Vagina (tissue), 2 donors: ENCODE data around the gene WDTC1.
A peak's percentile ranks its signal among the peaks of the same experiment; 100 is the strongest.

Experiments used
- POLR2A ChIP-seq, 2 donors: fragments of 450-650 bp; IDR thresholded peaks; one replicate each; pipeline ENCODE4 v1.6.1; 2017; ENCODE audit warnings: antibody characterized with exemption in 2 of 2, mild to moderate bottlenecking in 2 of 2, moderate library complexity in 2 of 2
- POLR2AphosphoS5 ChIP-seq, 2 donors: sonication (generic); formaldehyde crosslinking; IDR thresholded peaks; one replicate each; pipeline ENCODE4 v1.9.0; 2017; ENCODE audit warnings: antibody characterized with exemption in 2 of 2, mild to moderate bottlenecking in 2 of 2, low read depth in 1 of 2; ENCODE audit not compliant: insufficient read depth in 1 of 2
- TF ChIP-seq, protein P1 (sequence below), 3 experiments: fragments of 450-650 bp in 2 of 3; fragments of 200-600 bp in 1 of 3; sonication (generic) in 1 of 3; IDR thresholded peaks; one replicate each; pipeline ENCODE4 v1.5.1; 2017 to 2019; ENCODE audit warnings: antibody characterized with exemption in 3 of 3, mild to moderate bottlenecking in 2 of 3, moderate library complexity in 2 of 3

DNA sequence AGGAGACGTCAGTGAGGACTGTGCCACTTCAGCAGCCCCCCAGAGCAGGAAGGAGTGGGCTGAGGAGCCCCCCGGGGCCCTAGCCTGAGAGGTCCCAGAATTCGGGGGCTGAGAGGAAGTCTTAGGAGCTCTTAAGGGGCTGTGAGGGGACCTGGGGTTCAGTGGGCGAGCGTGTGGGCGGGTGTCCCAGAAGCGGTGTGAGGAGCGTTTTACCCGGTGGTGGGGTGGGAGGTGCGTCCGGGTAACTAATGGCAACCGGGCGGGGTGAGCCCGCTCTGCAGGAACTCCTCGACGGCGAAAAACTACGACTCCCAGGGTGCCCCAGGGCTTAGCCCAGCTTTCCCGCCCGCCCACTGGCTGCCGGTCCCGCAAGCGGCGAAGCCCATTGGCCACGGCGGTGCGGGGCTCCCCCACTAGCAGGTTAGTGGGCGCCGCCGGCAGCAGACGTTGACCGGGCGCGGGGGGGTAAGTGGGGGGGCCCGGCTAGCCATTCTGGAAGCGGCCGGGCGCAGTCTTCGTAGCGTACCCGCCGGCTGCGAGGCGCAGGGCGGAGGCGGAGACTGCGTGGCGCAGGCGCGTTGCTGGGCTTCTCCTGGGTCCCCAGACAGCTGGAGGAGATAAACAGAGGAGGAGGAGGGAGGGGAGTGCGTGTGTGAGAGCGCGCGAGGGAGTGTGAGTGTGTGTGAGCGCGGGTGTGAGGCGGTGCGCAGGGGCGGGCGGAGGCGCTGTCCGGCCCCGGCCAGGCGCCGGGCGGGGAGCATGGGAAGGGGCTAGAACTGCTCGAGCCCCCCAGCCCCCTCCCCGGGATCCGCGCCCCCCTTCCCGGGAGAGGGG, at the start of gene WDTC1:
- TF ChIP-seq, protein P1, sequence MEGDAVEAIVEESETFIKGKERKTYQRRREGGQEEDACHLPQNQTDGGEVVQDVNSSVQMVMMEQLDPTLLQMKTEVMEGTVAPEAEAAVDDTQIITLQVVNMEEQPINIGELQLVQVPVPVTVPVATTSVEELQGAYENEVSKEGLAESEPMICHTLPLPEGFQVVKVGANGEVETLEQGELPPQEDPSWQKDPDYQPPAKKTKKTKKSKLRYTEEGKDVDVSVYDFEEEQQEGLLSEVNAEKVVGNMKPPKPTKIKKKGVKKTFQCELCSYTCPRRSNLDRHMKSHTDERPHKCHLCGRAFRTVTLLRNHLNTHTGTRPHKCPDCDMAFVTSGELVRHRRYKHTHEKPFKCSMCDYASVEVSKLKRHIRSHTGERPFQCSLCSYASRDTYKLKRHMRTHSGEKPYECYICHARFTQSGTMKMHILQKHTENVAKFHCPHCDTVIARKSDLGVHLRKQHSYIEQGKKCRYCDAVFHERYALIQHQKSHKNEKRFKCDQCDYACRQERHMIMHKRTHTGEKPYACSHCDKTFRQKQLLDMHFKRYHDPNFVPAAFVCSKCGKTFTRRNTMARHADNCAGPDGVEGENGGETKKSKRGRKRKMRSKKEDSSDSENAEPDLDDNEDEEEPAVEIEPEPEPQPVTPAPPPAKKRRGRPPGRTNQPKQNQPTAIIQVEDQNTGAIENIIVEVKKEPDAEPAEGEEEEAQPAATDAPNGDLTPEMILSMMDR (IDR thresholded peaks at IDR 0.05): peak in 1 of 3 experiments; percentile 2
- TF ChIP-seq POLR2AphosphoS5 (IDR thresholded peaks at IDR 0.05; ENCODE audit: insufficient read depth in 1 of 2, low read depth in 1 of 2) (peak; percentile 65 to 82), POLR2A (IDR thresholded peaks at IDR 0.05) (peak in 1 of 2 donors; percentile 49)
